Hepatocyte (in vitro differentiated cells): ENCODE data around the gene WDR6. TPM values are rescaled to one million over a fixed set of nuclear protein-coding genes. Genes with fewer than 3 reads are reported as not detected.

Source experiments
- DNase-seq: peaks from one replicate; pipeline ENCODE4 v3.0.0-alpha.2; 2016; ENCODE audit warnings: low spot score
- H2AFZ ChIP-seq: fragments of 200-600 bp; sonication (generic); 2 replicates; pipeline ENCODE4 v1.6.0; 2016; ENCODE audit warnings: antibody characterized with exemption, mild to moderate bottlenecking
- H3K27ac ChIP-seq: fragments of 200-600 bp; sonication (generic); 2 replicates; pipeline ENCODE4 v1.5.1; 2016; ENCODE audit warnings: mild to moderate bottlenecking
- H3K27me3 ChIP-seq: fragments of 200-600 bp; sonication (generic); 2 replicates; pipeline ENCODE4 v1.6.1; 2016
- H3K36me3 ChIP-seq: fragments of 200-600 bp; sonication (generic); replicated peaks from 2 replicates; pipeline ENCODE4 v1.5.1; 2016; ENCODE audit warnings: low read depth; ENCODE audit not compliant: insufficient read depth
- H3K4me1 ChIP-seq: fragments of 200-600 bp; sonication (generic); 2 replicates; pipeline ENCODE4 v1.5.1; 2016; ENCODE audit warnings: mild to moderate bottlenecking, moderate library complexity; ENCODE audit not compliant: insufficient read depth
- H3K4me2 ChIP-seq: fragments of 200-600 bp; sonication (generic); 2 replicates; pipeline ENCODE4 v1.6.0; 2016
- H3K4me3 ChIP-seq: fragments of 200-600 bp; sonication (generic); 2 replicates; pipeline ENCODE4 v1.5.1; 2016; ENCODE audit warnings: mild to moderate bottlenecking
- H3K79me2 ChIP-seq: fragments of 200-600 bp; sonication (generic); 2 replicates; pipeline ENCODE4 v1.6.0; 2017; ENCODE audit warnings: mild to moderate bottlenecking
- H3K9me2 ChIP-seq: fragments of 200-600 bp; sonication (generic); replicated peaks from 2 replicates; pipeline ENCODE4 v1.6.0; 2017; ENCODE audit warnings: mild to moderate bottlenecking; ENCODE audit not compliant: insufficient read depth
- H3K9me3 ChIP-seq: fragments of 200-600 bp; sonication (generic); 2 replicates; pipeline ENCODE4 v1.5.1; 2016; ENCODE audit warnings: low read depth, mild to moderate bottlenecking
- H4K20me1 ChIP-seq: fragments of 200-600 bp; sonication (generic); 2 replicates; pipeline ENCODE4 v1.6.0; 2016; ENCODE audit warnings: mild to moderate bottlenecking; ENCODE audit not compliant: insufficient read depth, poor library complexity, severe bottlenecking
- EZH2 ChIP-seq: fragments of 200-600 bp; sonication (generic); IDR thresholded peaks from 2 replicates; pipeline ENCODE4 v1.6.1; 2016; ENCODE audit warnings: antibody characterized with exemption, mild to moderate bottlenecking, borderline replicate concordance
- EZH2phosphoT487 ChIP-seq: fragments of 200-600 bp; sonication (generic); IDR thresholded peaks from one replicate; pipeline ENCODE4 v1.6.1; 2018; ENCODE audit warnings: antibody characterized with exemption, mild to moderate bottlenecking, low read depth, moderate library complexity; ENCODE audit not compliant: unreplicated experiment, severe bottlenecking
- WGBS: methylation state at CpG from one replicate; pipeline ENCODE4 v1.1.6; 2016; ENCODE audit warnings: low lambda C conversion rate; ENCODE audit errors: missing lambda C conversion rate; 5-methylcytosine and 5-hydroxymethylcytosine counted together
- polyA plus RNA-seq: library from polyadenylated mRNA; unstranded; fragments of >200 nt; fragmentation: Nextera tagmentation; extraction: Ambion mirVana; gene quantifications from 2 replicates; pipeline ENCODE4 v1.2.1, GENCODE V29; 2016
- total RNA-seq: library from RNA; depleted of rRNA; stranded (reverse); fragments of >200 nt; gene quantifications from 2 replicates; pipeline ENCODE4 v1.2.3, GENCODE V29; 2014
- TF ChIP-seq, protein P1 (sequence below): fragments of 200-600 bp; sonication (generic); IDR thresholded peaks from 2 replicates; pipeline ENCODE4 v1.5.1; 2016; ENCODE audit warnings: antibody characterized with exemption, mild to moderate bottlenecking; ENCODE audit not compliant: poor library complexity

The WDR6 gene
- total and polyA plus RNA-seq, 2 experiments from 2014 or later, result 157 to 190 TPM

- Histone ChIP-seq H3K79me2 (no peaks in the 10 kb centered on the region), H3K36me3 (no peaks in the 10 kb centered on the region), H3K27ac (no peak overlapping the region), H3K4me3 (no peak overlapping the region), H3K27me3 (no peaks in the 10 kb centered on the region), H3K9me3 (no peaks in the 10 kb centered on the region), H2AFZ (no peak overlapping the region), H3K9me2 (no peaks in the 10 kb centered on the region), H3K4me1 (no peaks in the 10 kb centered on the region), H4K20me1 (no peaks in the 10 kb centered on the region), H3K4me2 (no peak overlapping the region)
- DNase-seq, result no peak
- TF ChIP-seq, protein P1, sequence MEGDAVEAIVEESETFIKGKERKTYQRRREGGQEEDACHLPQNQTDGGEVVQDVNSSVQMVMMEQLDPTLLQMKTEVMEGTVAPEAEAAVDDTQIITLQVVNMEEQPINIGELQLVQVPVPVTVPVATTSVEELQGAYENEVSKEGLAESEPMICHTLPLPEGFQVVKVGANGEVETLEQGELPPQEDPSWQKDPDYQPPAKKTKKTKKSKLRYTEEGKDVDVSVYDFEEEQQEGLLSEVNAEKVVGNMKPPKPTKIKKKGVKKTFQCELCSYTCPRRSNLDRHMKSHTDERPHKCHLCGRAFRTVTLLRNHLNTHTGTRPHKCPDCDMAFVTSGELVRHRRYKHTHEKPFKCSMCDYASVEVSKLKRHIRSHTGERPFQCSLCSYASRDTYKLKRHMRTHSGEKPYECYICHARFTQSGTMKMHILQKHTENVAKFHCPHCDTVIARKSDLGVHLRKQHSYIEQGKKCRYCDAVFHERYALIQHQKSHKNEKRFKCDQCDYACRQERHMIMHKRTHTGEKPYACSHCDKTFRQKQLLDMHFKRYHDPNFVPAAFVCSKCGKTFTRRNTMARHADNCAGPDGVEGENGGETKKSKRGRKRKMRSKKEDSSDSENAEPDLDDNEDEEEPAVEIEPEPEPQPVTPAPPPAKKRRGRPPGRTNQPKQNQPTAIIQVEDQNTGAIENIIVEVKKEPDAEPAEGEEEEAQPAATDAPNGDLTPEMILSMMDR, result no peak
- TF ChIP-seq EZH2, result no peak
- no peak for TF ChIP-seq EZH2phosphoT487
- 97% methylated on average over 6 of the region's 6 CpGs for WGBS
Measured at GRCh38 chr3:48970586-48970985, 36.6 kb upstream of the WDR6 start.

- no peaks in the 10 kb centered on the region for H3K36me3 ChIP-seq
- WGBS, result 96% methylated on average over 10 of the region's 10 CpGs
Measured at GRCh38 chr3:48974076-48974864, 32.9 kb upstream of the WDR6 start.

GRCh38 chr3:48979451-48979850 lies 27.7 kb upstream of the WDR6 start:
- Histone ChIP-seq H3K4me2 (no peak overlapping the region), H3K27ac (no peak overlapping the region), H3K36me3 (no peaks in the 10 kb centered on the region), H3K4me1 (no peaks in the 10 kb centered on the region), H3K9me3 (no peaks in the 10 kb centered on the region), H3K79me2 (no peaks in the 10 kb centered on the region), H3K4me3 (no peak overlapping the region), H2AFZ (no peak overlapping the region), H3K27me3 (no peaks in the 10 kb centered on the region), H4K20me1 (no peaks in the 10 kb centered on the region), H3K9me2 (no peaks in the 10 kb centered on the region)
- TF ChIP-seq EZH2phosphoT487 (no peak), EZH2 (no peak)
- TF ChIP-seq, protein P1, result no peak
- no peak for DNase-seq
- WGBS, result 93% methylated on average over 3 of the region's 3 CpGs

More at GRCh38 chr3:48974076-48974864, 32.9 kb upstream of the WDR6 start:
- Histone ChIP-seq H3K27ac (no peak overlapping the region), H3K4me2 (no peak overlapping the region), H3K9me2 (no peaks in the 10 kb centered on the region), H3K9me3 (no peaks in the 10 kb centered on the region), H3K27me3 (no peaks in the 10 kb centered on the region), H3K4me3 (no peak overlapping the region), H3K79me2 (no peaks in the 10 kb centered on the region), H4K20me1 (no peaks in the 10 kb centered on the region), H2AFZ (no peak overlapping the region), H3K4me1 (no peaks in the 10 kb centered on the region)
- TF ChIP-seq EZH2 (no peak), EZH2phosphoT487 (no peak)
- TF ChIP-seq, protein P1, result no peak
- DNase-seq, result no peak
